Mammary epithelial cell (primary cell): ENCODE results near the gene CAMTA1.

Source experiments
- EZH2 ChIP-seq: IDR thresholded peaks from 2 replicates; pipeline ENCODE4 v1.6.1; 2012; ENCODE audit warnings: low read length, inconsistent platforms, borderline replicate concordance
- TF ChIP-seq, protein P1 (sequence below), 2 donors: IDR thresholded peaks in 1 of 2; conservative IDR thresholded peaks in 1 of 2; 2 replicates each; pipeline ENCODE4 v1.5.1; 2011 to 2012; ENCODE audit warnings: inconsistent platforms in 2 of 2, low read length in 2 of 2, mild to moderate bottlenecking in 2 of 2, control low read depth in 1 of 2, low read depth in 1 of 2; ENCODE audit not compliant: insufficient read depth in 1 of 2; ENCODE audit errors: extremely low read depth in 1 of 2

DNA sequence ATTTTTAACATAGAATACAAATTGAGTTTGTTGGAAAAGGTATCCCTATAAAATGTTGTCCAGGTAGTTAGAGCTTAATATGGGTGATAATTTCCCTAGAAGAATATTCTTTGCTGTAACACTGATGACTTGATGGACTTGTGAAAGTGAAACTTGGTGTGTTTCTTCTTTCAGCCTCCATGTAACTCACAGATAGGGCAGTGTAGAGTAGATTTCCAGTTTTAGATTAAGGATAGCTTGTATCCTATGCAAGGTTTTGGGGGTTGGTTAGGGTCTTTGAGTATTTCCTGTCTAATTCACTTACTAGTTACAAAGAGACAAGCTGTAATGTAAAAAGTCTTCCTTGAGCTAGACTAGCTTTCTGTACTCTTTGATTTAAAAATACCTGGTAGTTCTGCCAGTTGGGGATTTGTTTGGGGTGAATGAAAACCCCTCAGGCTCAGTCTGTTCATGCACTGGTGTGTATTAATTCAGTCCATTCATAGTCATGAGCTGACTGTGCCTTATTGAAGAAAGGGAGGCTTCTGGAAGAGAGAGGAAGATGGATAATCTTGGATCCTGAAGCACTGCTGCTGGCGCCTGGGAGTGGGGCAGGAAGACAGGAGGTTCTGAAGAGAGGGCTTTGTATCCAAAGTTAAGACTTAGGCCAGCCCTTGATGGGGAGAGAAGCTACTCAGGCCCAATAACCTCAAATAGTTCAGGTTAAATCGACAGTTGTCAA is 83.6 kb downstream of the CAMTA1 start:
- no peak for TF ChIP-seq EZH2
- TF ChIP-seq, protein P1, sequence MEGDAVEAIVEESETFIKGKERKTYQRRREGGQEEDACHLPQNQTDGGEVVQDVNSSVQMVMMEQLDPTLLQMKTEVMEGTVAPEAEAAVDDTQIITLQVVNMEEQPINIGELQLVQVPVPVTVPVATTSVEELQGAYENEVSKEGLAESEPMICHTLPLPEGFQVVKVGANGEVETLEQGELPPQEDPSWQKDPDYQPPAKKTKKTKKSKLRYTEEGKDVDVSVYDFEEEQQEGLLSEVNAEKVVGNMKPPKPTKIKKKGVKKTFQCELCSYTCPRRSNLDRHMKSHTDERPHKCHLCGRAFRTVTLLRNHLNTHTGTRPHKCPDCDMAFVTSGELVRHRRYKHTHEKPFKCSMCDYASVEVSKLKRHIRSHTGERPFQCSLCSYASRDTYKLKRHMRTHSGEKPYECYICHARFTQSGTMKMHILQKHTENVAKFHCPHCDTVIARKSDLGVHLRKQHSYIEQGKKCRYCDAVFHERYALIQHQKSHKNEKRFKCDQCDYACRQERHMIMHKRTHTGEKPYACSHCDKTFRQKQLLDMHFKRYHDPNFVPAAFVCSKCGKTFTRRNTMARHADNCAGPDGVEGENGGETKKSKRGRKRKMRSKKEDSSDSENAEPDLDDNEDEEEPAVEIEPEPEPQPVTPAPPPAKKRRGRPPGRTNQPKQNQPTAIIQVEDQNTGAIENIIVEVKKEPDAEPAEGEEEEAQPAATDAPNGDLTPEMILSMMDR (conservative IDR thresholded peaks at IDR 0.05 in 1 of 2, IDR thresholded peaks at IDR 0.05 in 1 of 2; ENCODE audit: extremely low read depth in 1 of 2, insufficient read depth in 1 of 2, low read depth in 1 of 2, low read length in 2 of 2) = no peak
